Activated CD4-positive, alpha-beta T cell treated with anti-CD3 and anti-CD28 coated beads, Interleukin-2, amount 50 U/mL, for 16 hours (primary cell): Measurements from ENCODE around the gene HPSE2.

Experiments
- DNase-seq: peaks from one replicate; pipeline ENCODE4 v3.0.0-alpha.2; 2020

The HPSE2 gene

DNA sequence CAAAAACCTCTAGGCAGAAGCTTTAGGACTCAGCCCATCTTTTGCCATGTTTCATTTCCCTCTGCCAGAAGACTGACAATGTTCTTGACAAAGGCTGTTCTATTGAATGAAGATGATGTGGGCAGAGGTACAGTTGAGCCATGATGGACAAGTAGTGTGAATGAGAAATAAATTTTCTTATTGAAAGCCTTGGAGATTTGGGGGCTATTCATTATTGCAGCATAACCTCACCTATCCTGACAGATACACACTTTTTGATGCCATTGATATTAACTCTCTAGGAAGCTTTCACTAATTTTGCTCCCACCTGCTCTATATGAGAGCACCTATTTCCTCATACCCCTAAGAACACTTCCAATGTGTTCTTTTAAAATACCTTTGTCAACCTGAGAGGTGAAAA, 752.0 kb downstream of the HPSE2 start:
- DNase-seq, result no peak

DNA sequence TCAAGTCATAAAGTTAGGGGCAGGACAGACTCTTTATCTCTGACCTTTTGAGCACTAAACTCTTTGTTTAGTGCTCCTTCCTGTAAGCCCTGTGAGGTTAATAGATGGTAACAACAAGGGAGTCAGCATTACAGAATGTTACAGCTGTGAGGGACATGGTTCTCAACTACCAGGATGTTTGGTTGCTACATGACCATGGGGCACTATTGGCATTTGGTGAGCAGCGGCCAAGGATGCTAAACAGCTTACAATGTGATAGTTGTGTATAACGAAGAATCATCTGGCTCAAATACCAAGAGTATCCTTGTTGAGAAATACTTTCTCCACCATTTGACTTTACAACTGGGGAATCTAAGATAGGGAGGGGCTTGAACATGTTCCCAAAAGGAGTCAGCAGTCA, 753.6 kb downstream of the HPSE2 start:
- no peak for DNase-seq

DNA sequence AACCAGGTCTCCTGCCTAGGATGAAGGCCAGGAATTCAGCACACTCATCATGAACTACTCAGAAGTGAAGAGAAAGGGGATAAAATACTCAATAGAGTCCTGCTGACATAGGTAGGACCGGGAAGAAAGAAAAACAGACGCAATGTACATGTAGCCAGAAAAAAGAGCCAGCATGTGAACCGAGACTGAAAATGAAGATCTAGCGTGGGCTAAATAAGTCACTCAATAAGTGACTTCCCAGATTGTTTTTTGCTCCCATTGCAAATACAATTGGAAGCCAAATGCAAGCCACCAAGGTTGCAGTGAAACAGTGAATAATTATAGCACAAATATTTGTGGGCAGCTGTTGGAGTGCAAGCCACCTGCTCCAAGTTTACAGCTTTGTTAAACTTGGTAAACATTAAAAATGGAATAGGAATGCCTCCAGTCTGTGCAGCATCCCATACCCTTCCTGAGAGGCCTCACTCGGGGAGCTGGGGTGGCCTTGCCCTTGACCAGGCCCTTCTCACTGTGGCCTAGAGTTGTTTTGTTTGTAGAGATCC, 754.2 kb downstream of the HPSE2 start:
- DNase-seq, result no peak

DNA sequence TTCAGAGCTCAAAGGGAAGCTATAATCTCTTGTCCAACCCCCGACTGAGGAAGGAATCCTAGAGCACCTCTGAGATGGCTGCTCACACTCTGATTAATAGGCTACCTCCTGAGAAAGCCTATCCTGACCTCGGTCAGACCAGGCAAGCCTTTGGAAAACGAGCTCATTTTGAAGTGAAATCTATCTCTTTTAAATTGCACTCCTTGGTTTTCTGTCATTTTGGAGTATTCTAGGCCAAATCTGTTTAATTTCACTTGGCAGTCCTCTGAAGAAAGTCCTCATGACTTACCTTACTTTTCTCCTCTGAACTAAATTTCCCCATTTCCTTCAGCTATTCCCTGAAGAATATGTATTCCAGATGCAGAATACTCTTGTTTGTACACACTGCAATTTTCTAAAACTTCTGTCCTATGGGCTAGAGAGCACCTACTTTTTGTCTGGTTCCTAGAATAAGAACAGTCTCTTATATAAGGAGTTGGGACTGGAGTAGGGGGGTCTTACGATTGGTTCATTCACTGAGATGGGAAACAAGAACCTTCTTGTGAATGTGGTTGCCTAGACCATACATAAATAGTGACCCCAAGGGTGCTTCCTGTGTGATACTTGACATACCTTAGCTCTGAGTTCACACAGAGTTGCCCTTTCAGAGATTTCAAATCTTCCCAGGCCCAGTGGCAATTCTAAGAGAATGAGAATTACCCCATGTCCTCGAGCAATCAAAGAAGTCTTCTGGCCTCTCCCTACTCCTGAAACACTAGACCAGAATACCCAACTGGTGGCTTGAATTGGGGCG, 757.0 kb downstream of the HPSE2 start:
- DNase-seq, result no peak

GRCh38 chr10:98477861-98478260, 757.8 kb downstream of the HPSE2 start:
- DNase-seq, result no peak

DNA sequence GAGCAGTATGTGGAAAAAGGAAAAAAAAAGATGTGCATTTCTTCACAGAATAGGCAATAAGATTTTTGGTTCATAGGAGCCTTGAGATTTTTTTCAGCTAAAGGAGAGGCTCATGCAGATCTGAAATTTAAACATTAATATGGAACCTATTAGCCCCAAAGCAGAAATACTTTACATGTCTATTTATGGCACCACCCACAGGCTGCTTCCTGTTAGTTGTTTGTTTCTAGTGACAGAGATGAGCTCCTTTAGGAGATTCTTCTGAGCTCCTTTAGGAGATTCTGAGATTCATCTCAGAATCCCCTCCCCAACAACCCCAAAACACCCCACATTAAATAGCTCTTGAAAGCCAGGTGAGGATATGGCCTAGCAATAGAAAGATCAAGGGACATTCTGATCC, 761.0 kb downstream of the HPSE2 start:
- no peak for DNase-seq

DNA sequence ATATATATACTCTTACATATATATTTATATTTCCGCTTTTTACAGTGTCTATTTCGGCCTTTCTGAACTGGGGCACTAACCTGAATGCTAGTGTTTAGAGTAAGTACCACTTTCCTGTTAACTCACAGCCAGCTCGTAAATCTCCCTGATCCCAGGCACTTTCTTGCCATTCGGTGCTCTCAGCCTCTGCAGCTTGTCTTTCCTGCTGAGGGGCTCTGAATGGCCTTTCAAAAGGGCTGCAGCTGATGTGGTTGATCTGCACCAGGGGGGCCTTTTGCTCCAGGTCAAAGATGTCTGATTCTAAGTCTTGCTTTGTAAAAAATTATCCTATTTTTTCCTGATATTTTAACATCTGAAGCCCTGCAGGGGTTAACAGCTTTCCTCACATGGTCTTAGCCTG, 763.5 kb downstream of the HPSE2 start:
- DNase-seq, result no peak

GRCh38 chr10:98470850-98471249, 764.8 kb downstream of the HPSE2 start:
- DNase-seq, result no peak

DNA sequence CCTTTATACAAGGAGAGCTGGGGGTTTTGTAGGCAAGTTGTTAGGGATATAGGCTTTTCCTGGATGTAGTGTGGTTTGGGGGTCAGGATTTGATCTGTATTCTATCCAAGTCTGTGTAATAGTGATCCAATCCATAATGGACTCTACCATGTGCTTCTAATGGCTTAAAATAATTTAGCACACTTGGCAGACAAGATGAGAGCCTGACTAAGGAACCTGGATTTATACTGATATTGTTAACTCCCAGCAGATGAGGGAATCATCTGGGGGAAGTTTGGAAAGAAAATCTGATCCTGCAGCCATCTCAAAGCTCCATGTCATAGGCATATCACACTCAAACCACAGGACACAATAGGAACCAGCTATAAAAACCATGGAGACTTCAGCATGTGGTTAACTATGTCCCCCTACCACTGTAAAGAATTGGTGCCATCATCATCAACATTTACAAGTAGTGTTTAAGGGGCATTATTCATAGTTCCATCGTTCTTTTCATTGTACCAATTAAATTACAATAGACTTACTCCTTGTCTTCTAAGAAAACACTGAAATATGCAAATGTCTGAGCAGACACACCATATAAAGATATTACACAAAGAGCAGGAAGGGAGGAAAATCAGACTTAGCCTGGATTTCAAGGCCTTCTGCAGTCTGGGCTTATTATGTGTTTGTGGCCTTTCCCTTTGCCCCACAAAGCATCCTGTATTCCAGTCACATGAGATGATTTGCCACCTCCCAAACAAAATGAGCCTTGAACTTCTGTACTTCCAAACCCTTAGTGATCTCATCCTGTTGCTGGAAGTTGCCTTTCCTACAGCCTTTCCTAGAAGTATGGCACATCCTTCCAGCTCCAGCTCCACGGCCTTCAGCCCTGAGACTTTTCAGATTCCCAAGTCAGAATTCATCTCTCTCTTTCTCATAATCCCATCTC, 766.4 kb downstream of the HPSE2 start:
- DNase-seq, result no peak

- peak; percentile 76 for DNase-seq
Measured at GRCh38 chr10:98467506-98468318, 767.9 kb downstream of the HPSE2 start.

DNA sequence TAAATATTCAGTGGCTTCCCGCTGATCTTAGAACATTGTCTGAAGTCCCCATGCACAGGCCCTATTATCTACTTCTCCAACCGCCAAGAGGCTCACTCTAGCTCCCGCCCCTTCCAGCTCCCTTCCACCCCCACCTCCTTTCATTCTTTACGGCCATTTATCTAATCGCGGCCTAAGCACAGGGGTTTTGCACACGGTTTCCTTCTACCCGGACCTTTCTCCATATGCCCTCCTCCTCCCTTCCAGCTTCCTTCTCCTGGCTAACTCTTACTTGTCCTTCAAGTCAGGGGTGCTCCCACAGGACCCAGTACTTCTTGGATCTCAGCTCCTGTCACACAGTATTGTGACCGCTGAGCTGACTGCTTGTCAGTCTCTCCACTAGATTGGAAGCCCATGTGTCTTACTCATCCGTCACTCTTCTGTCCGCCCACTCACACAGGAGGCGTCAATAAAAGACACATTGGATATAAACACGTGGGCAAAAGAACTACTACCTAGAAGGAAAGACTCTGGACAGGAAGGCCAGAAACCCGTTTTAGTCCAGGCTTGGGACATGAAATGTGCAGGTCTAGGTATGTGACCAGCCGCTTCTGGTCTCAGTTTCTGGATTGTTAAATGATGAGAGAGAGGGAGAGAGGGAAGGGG, 768.7 kb downstream of the HPSE2 start:
- DNase-seq, result no peak

DNA sequence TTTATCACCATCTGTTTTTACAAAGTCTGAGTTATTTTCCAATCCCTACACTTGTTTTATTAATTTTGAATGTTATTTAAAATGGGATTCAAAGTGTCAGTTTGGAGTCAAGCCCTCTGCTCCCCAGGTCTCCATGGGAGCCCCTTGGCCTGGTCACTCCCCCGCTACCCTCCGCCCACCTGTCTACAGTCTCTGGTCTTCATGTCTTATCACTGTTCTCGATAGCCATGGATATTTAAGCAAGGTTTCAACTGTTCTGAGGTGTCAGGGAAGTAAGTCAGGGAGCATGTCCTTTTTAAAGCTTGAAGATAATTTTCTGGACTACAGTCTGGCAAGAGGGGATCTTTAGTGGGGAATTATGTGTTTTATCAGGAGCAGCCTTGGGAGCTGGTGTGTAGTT, 769.8 kb downstream of the HPSE2 start:
- DNase-seq, result no peak

DNA sequence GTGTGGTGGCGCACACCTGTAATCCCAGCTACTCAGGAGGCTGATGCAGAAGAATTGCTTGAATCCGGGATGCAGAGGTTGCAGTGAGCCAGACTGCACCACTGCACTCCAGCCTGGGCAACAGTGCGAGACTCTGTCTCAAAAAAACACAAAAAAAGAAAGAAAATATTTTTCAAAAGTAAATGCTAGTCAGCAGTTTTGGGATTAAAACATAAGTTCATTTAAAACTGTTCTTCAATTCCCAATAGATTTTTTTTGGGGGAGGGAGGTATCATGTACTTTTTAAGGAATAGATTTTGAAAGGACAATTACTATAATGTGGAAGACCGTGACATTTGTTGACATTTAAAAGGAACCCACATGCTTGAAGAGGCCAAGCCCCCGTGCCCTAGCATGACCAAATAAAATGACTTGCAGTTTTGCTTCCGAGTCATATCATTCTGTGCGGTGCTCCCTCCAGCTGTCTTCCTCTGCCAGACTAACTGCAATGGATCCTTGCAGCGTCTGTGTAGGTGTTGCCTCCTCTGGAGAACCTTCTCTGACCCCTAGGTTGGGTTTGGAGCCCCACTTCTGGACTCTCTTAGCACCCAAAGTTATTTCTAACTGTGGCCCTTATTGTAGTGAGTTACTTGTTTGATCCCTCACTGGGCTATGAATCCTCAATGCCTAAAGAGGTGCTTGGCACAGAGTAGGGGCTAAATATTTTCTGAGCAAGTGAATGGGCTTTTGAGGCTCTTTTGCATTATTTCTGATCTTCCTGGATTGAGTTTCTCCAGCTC, 771.5 kb downstream of the HPSE2 start:
- DNase-seq, result no peak

GRCh38 chr10:98463016-98463415, 772.6 kb downstream of the HPSE2 start:
- DNase-seq, result no peak

GRCh38 chr10:98461500-98461842, 774.2 kb downstream of the HPSE2 start:
- no peak for DNase-seq

- no peak for DNase-seq
Measured at GRCh38 chr10:98460837-98461499, 774.7 kb downstream of the HPSE2 start.

GRCh38 chr10:98458809-98459784, 776.6 kb downstream of the HPSE2 start:
- DNase-seq, result no peak

DNA sequence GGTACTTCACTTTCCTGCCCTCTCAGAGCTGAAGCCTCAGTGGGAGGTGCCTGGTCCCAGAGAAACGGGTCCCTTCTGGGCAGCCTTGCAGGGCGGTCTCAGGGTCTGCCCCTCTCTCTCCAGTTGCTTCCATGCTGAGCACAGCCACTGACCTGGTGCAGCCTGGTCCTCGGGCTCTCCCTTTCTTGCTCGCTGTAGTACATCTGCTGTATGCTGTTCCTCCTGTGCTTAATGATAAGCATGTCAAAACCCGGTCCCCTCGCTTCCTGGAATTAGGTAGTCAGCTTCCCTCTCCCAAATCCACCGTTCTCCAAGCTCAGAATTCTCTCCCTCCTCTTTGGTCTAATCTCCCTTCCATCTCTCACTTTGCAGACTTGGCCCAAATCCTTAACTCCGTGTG, 777.9 kb downstream of the HPSE2 start:
- no peak for DNase-seq

GRCh38 chr10:98456686-98457482, 778.8 kb downstream of the HPSE2 start:
- no peak for DNase-seq
